B cell (primary cell): ENCODE measurements around the gene FARP1. TPM values are rescaled to one million over a fixed set of nuclear protein-coding genes. Genes with fewer than 3 reads are reported as not detected.
A peak's percentile ranks its signal among the peaks of the same experiment; 100 is the strongest.

Experiments
- ATAC-seq: fragments of 200-7000 bp; cut with Tn5 transposase; one replicate; pipeline ENCODE4 v1.10.0; 2021; ENCODE audit warnings: low read depth, mild to moderate bottlenecking, moderate number of reproducible peaks, moderate library complexity
- CTCF ChIA-PET: fragments of 350-600 bp; sonication (Branson Sonifier 250); formaldehyde crosslinking; loops from one replicate; lab custom pipeline; 2021; ENCODE audit warnings: antibody characterized with exemption, inconsistent platforms; lab: Charles Lee
- POLR2A ChIA-PET: fragments of 350-600 bp; sonication (Branson Sonifier 250); formaldehyde crosslinking; loops from one replicate; lab custom pipeline; 2021; ENCODE audit warnings: antibody characterized with exemption; lab: Charles Lee
- DNase-seq: peaks from one replicate; pipeline ENCODE4 v3.0.0; 2013
- H2AFZ ChIP-seq: 2 replicates; pipeline ENCODE4 v1.6.1; 2012; ENCODE audit warnings: mild to moderate bottlenecking, low read depth, low read length; ENCODE audit not compliant: insufficient read depth, poor library complexity, severe bottlenecking
- H3K27ac ChIP-seq, 2 donors: 1 replicate in 1 of 2; 2 replicates in 1 of 2; pipeline ENCODE4 v1.5.1; 2012 to 2013; ENCODE audit warnings: low read length in 2 of 2, mild to moderate bottlenecking in 2 of 2, moderate library complexity in 1 of 2
- H3K27me3 ChIP-seq, 4 experiments: fragments of 200-600 bp in 1 of 4; sonication (generic) in 1 of 4; replicated peaks in 1 of 4; 1 replicate in 2 of 4; 2 replicates in 2 of 4; pipeline versions ENCODE4 v1.6.1 to v1.7.0; 2013 to 2016; ENCODE audit warnings: low read length in 3 of 4, mild to moderate bottlenecking in 2 of 4, mixed read lengths in 1 of 4, moderate library complexity in 1 of 4; ENCODE audit not compliant: insufficient read depth in 4 of 4, control insufficient read depth in 3 of 4; ENCODE audit errors: control extremely low read depth in 1 of 4
- H3K36me3 ChIP-seq, 2 experiments: replicated peaks in 1 of 2; 1 replicate in 1 of 2; 2 replicates in 1 of 2; pipeline versions ENCODE4 v1.6.1 to v1.7.1; 2013; ENCODE audit warnings: low read length in 1 of 2; ENCODE audit not compliant: insufficient read depth in 2 of 2, control insufficient read depth in 1 of 2; ENCODE audit errors: control extremely low read depth in 1 of 2, extremely low read depth in 1 of 2
- H3K4me1 ChIP-seq, 2 donors: fragments of 200-600 bp in 1 of 2; sonication (generic) in 1 of 2; 1 replicate in 1 of 2; 2 replicates in 1 of 2; pipeline versions ENCODE4 v1.5.1 to v1.6.1; 2013 to 2017; ENCODE audit warnings: low read length in 2 of 2; ENCODE audit not compliant: control insufficient read depth in 2 of 2, insufficient read depth in 2 of 2
- H3K4me2 ChIP-seq: replicated peaks from 2 replicates; pipeline ENCODE3; 2012; ENCODE audit warnings: mild to moderate bottlenecking, low read depth, low read length; ENCODE audit not compliant: poor library complexity, severe bottlenecking
- H3K4me3 ChIP-seq, 5 experiments: fragments of 200-600 bp in 1 of 5; sonication (generic) in 1 of 5; 1 replicate in 3 of 5; 2 replicates in 2 of 5; pipeline versions ENCODE4 v1.5.1 to v1.7.0; 2011 to 2016; ENCODE audit warnings: low read length in 4 of 5, mild to moderate bottlenecking in 4 of 5, low read depth in 2 of 5, control low read depth in 1 of 5, moderate library complexity in 1 of 5; ENCODE audit not compliant: insufficient read depth in 1 of 5; ENCODE audit errors: control extremely low read depth in 1 of 5, extremely low read depth in 1 of 5
- H3K79me2 ChIP-seq: fragments of 200-600 bp; sonication (generic); one replicate; pipeline ENCODE4 v1.6.0; 2016; ENCODE audit warnings: low read length; ENCODE audit not compliant: control insufficient read depth, insufficient read depth
- H3K9ac ChIP-seq: fragments of 200-600 bp; sonication (generic); 2 replicates; pipeline ENCODE4 v1.6.1; 2017; ENCODE audit warnings: mild to moderate bottlenecking, low read length, moderate library complexity
- H3K9me3 ChIP-seq, 3 donors: one replicate each; pipeline versions ENCODE4 v1.6.1 to v1.7.1; 2013; ENCODE audit warnings: low read length in 2 of 3; ENCODE audit not compliant: control insufficient read depth in 2 of 3, insufficient read depth in 1 of 3; ENCODE audit errors: control extremely low read depth in 1 of 3
- H4K20me1 ChIP-seq: 2 replicates; pipeline ENCODE4 v1.6.0; 2012; ENCODE audit warnings: mild to moderate bottlenecking, low read length; ENCODE audit not compliant: insufficient read depth, control insufficient read depth, poor library complexity, severe bottlenecking
- H3K27ac Mint-ChIP-seq: one replicate; pipeline ENCODE4 v1.8.0; 2021; ENCODE audit warnings: mixed read lengths
- H3K27me3 Mint-ChIP-seq: one replicate; pipeline ENCODE4 v1.8.0; 2021; ENCODE audit warnings: mixed read lengths
- H3K4me1 Mint-ChIP-seq: one replicate; pipeline ENCODE4 v1.8.0; 2021; ENCODE audit warnings: mixed read lengths
- H3K4me3 Mint-ChIP-seq: one replicate; pipeline ENCODE4 v1.8.0; 2021; ENCODE audit warnings: mixed read lengths
- H3K9me3 Mint-ChIP-seq: one replicate; pipeline ENCODE4 v1.8.0; 2022; ENCODE audit warnings: mixed read lengths; ENCODE audit not compliant: insufficient read depth
- EZH2 ChIP-seq: IDR thresholded peaks from 2 replicates; pipeline ENCODE4 v1.6.1; 2012; ENCODE audit warnings: borderline replicate concordance, low read depth, mild to moderate bottlenecking, moderate library complexity, low read length; ENCODE audit not compliant: insufficient read depth, poor library complexity, severe bottlenecking
- WGBS: methylation state at CpG from one replicate; pipeline ENCODE4 v1.1.5; 2013; ENCODE audit warnings: missing lambda C conversion rate; ENCODE audit not compliant: insufficient coverage; 5-methylcytosine and 5-hydroxymethylcytosine counted together
- intact Hi-C: fragments of 100-400 bp; cut with micrococcal nuclease; formaldehyde crosslinking; loops from one replicate; pipeline ENCODE4 v1.10.0; 2022
- polyA plus RNA-seq: library from polyadenylated mRNA; depleted of rRNA; stranded (reverse); fragments of >200 nt; gene quantifications from 2 replicates; pipeline ENCODE4 v1.2.3, GENCODE V29; 2012
- total RNA-seq, 2 donors: library from RNA; stranded (reverse); fragments of 120-200 nt in 1 of 2; gene quantifications; 1 replicate in 1 of 2; 2 replicates in 1 of 2; pipeline versions ENCODE4 v1.2.3 to v1.2.4, GENCODE V29; 2013 to 2022
- TF ChIP-seq, protein P1 (sequence below): fragments of 200-600 bp; IDR thresholded peaks from one replicate; pipeline ENCODE4 v1.8.0; 2022; ENCODE audit warnings: antibody characterized with exemption, mild to moderate bottlenecking

Gene FARP1
- total and polyA plus RNA-seq, 2 donors (not counting 1 experiment from before 2014, with no cell fraction given) = 0.15 to 1.5 TPM

DNA sequence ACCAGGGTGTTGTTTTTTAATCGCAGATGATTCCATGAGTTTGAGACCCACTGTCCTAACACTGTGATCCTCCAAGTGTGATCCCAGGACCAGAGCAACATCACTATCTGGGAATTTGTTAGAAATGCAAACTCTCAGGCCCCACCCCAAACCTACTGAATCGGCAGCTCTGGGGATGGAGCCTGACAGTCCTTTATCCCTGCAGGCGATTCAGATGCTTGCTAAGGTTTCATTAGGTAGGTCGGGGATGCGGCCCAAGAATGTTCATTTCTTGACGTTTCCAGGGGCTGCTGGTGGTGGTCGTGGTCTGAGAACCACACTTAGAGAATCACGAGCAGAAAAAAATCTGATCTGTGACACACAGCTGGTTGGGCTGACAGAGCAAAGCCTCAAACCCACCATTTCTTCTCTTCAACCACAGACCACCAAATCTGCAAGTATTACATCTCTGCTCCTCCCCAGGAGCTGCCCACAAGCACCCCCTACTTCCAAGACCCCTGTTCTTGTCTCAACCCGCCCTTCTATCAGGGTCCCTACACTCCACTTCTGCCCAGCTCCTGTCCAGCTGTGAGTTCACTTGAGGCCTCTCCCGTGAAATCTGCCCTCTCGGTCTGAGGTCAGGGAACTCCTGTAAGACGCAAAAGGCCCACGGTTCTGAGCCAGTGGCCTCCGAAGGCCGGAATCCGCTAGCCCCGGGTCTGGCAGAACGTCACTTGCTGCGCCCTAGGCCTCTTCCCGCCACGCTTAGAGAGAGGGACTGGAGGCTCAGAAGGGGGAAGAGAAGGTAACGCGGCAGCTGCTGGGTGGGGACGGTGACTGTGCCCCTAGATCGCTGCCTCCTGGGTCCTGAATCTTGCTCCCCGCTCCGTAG is 1.1 kb upstream of the FARP1 start:
- Histone ChIP-seq H3K79me2 (no peaks in the 10 kb centered on the region), H3K9me3 (peaks cover 0 to 10% (median 1%) of the 10 kb centered on the region in 3 donors), H4K20me1 (no peaks in the 10 kb centered on the region), H3K36me3 (no peaks in the 10 kb centered on the region), H3K9ac (peak overlapping the region; percentile 43), H2AFZ (peak overlapping the region; percentile 46), H3K27ac (no peak overlapping the region), H3K4me2 (peak overlapping the region; percentile 74), H3K4me3 (peak overlapping the region in 3 of 5 experiments; percentile 29 to 52 (median 48)), H3K27me3 (peaks cover 0 to 30% (median 15%) of the 10 kb centered on the region in 4 experiments), H3K4me1 (peaks cover 7 to 17% of the 10 kb centered on the region in 2 donors)
- H3K27ac Mint-ChIP-seq = no peak overlapping the region
- intact Hi-C loops = no loop called here
- ATAC-seq = no peak
- peak; percentile 27 for DNase-seq
- TF ChIP-seq, protein P1, sequence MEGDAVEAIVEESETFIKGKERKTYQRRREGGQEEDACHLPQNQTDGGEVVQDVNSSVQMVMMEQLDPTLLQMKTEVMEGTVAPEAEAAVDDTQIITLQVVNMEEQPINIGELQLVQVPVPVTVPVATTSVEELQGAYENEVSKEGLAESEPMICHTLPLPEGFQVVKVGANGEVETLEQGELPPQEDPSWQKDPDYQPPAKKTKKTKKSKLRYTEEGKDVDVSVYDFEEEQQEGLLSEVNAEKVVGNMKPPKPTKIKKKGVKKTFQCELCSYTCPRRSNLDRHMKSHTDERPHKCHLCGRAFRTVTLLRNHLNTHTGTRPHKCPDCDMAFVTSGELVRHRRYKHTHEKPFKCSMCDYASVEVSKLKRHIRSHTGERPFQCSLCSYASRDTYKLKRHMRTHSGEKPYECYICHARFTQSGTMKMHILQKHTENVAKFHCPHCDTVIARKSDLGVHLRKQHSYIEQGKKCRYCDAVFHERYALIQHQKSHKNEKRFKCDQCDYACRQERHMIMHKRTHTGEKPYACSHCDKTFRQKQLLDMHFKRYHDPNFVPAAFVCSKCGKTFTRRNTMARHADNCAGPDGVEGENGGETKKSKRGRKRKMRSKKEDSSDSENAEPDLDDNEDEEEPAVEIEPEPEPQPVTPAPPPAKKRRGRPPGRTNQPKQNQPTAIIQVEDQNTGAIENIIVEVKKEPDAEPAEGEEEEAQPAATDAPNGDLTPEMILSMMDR = no peak
- TF ChIP-seq EZH2 = no peak
- H3K27me3 Mint-ChIP-seq = peaks cover 59% of the 10 kb centered on the region
- ChIA-PET CTCF (no interaction called here), POLR2A (no interaction called here)
- H3K9me3 Mint-ChIP-seq = no peaks in the 10 kb centered on the region
- WGBS = 16% methylated on average over 22 of the region's 27 CpGs
- H3K4me1 Mint-ChIP-seq = peaks cover 8% of the 10 kb centered on the region
- H3K4me3 Mint-ChIP-seq = peak overlapping the region; percentile 76

DNA sequence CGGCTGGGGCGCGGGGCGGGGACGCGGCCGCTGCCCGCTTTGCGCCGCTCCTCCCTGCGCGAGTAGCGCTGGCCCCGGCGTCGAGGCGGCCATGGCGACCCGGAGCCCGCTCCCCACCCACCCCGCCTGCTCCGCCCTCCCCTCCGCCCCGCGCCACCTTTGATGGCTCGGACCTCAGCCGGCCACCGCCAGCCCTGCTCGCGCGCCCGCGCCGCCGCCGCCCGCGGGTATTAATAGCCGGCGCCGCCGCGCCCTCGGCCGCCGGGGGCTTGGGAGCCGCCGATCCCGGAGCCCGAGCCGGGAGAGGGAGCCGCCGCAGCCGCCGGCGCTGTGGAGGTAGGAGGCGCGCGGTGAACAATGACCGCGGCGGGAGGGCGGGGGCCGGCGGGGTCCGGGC is 261 bp downstream of the FARP1 start:
- Mint-ChIP-seq H3K4me3 (no peak overlapping the region), H3K9me3 (no peaks in the 10 kb centered on the region), H3K27ac (no peak overlapping the region), H3K27me3 (peaks cover 57% of the 10 kb centered on the region), H3K4me1 (peaks cover 8% of the 10 kb centered on the region)
- H3K9me3 ChIP-seq = peaks cover 0 to 10% (median 1%) of the 10 kb centered on the region in 3 donors
- H3K79me2 ChIP-seq = no peaks in the 10 kb centered on the region
- POLR2A ChIA-PET = no interaction called here
- H3K36me3 ChIP-seq = no peaks in the 10 kb centered on the region
- CTCF ChIA-PET = no interaction called here
- no peaks in the 10 kb centered on the region for H4K20me1 ChIP-seq
- intact Hi-C loops = no loop called here
- DNase-seq = no peak
- peaks cover 7 to 17% of the 10 kb centered on the region in 2 donors for H3K4me1 ChIP-seq
- H3K4me3 ChIP-seq = peak overlapping the region in 2 of 5 experiments; percentile 16 to 24
- H3K27ac ChIP-seq = no peak overlapping the region
- peak overlapping the region; percentile 74 for H3K4me2 ChIP-seq
- WGBS = 1% methylated on average over 64 of the region's 66 CpGs
- no peak for ATAC-seq
- no peak for TF ChIP-seq EZH2
- TF ChIP-seq, protein P1 = no peak
- H3K27me3 ChIP-seq = peaks cover 0 to 29% (median 15%) of the 10 kb centered on the region in 4 experiments
- no peak overlapping the region for H2AFZ ChIP-seq
- H3K9ac ChIP-seq = no peak overlapping the region
